GM21528 (cell line): ENCODE results near the gene GABRA5.

Experiments
- ATAC-seq: cut with Tn5 transposase; IDR thresholded peaks from one replicate; pipeline ENCODE4 v1.9.1; 2021; ENCODE audit warnings: mild to moderate bottlenecking, moderate library complexity; ENCODE audit not compliant: unreplicated experiment, low FRiP score

Gene GABRA5

DNA sequence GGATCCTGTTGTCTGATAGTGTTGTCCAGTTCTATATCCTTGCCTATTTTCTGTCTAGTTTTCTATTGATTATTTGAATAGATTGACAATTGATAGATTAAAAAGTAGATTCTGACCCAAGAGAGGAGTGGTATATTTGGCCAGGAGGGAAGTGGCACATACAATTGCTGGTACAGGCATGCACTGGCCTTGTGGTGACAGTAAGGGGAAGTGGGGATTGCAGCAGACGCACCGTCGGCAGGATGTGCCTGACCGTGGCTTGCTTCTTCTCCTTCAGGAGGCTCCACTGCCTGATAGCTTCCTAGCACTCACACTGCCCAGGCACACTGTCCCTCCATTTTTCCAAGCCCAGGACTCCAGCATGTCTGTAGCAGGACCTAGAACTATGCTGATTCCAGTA is 114.6 kb downstream of the GABRA5 start:
- ATAC-seq, result no peak

DNA sequence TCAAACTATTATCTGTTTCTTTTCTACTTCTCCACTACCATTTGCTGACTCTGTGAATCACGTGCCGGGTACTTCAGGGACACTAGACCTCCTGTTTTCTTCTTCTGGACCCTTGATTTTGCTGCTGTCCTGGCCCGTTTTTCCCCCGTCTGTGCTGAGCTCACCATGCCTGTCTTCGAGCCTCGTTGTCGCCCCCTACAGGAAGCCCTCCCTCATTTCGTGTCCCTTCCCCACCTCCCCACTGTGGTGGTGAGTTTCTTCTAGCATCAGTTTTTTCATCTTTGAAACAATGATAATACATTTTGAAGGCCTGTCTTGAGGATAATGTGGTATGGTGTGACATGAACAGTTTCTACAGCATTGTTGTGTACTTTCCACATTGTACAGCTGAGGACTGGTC is 117.0 kb downstream of the GABRA5 start:
- ATAC-seq, result no peak

DNA sequence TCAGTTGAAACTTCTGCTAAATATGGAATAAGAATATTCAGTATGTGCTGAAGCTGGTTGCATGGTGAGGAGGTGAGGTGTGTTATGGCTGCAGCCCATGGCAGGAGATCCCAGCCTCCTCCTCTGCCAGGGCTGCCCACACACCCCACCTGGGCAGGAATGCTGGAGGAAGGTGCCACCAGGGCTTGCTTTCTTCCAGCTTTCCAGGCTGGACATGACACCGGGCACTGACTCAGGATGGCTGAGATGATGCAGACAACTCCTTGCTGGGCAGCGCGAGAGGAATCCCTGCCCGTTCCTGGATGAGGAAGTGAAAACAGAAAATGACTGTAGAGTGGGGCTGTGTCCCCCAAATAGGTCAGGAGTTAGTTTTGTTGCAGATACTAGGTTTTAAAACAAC is 118.2 kb downstream of the GABRA5 start:
- no peak for ATAC-seq

DNA sequence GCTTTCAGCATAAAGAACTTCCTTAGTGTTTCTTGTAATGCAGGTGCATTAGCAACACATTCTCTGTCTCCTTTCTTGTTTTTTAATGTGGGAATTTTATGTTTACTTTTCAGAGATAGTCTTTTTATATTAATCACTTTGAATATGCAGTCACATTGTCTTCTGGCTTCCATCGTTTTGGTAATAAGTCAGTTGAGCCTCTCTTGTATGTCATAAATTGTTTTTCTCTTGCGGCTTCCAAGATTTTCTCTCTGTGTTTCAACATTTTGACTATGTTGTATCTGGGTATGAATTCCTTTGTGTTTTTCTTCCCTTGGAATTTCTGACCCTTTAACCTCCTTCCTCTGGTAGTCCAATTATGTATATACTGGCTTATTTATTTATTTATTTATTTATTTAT is 129.4 kb downstream of the GABRA5 start:
- no peak for ATAC-seq
